Mesendoderm (in vitro differentiated cells): ENCODE results near the gene CBFA2T3.

ENCODE experiments used
- DNase-seq: peaks from one replicate; pipeline ENCODE4 v3.0.0; 2013
- H2AK5ac ChIP-seq: 2 replicates; pipeline ENCODE4 v1.6.1; 2013; ENCODE audit warnings: low read length, inconsistent platforms
- H2BK120ac ChIP-seq: 2 replicates; pipeline ENCODE4 v1.6.1; 2013; ENCODE audit warnings: low read depth, mild to moderate bottlenecking, low read length, moderate library complexity, mixed read lengths
- H2BK15ac ChIP-seq: replicated peaks from 2 replicates; pipeline ENCODE4 v1.6.1; 2013; ENCODE audit warnings: low read depth, mild to moderate bottlenecking, moderate library complexity
- H2BK5ac ChIP-seq: 2 replicates; pipeline ENCODE4 v1.6.1; 2013; ENCODE audit warnings: low read length, inconsistent platforms
- H3K18ac ChIP-seq: 2 replicates; pipeline ENCODE4 v1.6.1; 2013; ENCODE audit warnings: mild to moderate bottlenecking, low read length, mixed read lengths
- H3K23ac ChIP-seq: one replicate; pipeline ENCODE4 v1.6.1; 2013; ENCODE audit warnings: low read length
- H3K27ac ChIP-seq: 2 replicates; pipeline ENCODE4 v1.5.1; 2013; ENCODE audit warnings: low read depth, mild to moderate bottlenecking, inconsistent platforms, low read length, moderate library complexity
- H3K27me3 ChIP-seq: 2 replicates; pipeline ENCODE4 v1.6.1; 2013; ENCODE audit warnings: low read length, control low read depth, mild to moderate bottlenecking, inconsistent platforms; ENCODE audit not compliant: insufficient read depth, poor library complexity
- H3K36me3 ChIP-seq: 2 replicates; pipeline ENCODE4 v1.6.1; 2013; ENCODE audit warnings: low read length, inconsistent platforms; ENCODE audit not compliant: control insufficient read depth, insufficient read depth
- H3K4ac ChIP-seq: one replicate; pipeline ENCODE4 v1.6.1; 2013; ENCODE audit warnings: low read depth, mild to moderate bottlenecking, low read length, moderate library complexity
- H3K4me1 ChIP-seq: 2 replicates; pipeline ENCODE4 v1.6.1; 2013; ENCODE audit warnings: low read depth, low read length, inconsistent platforms; ENCODE audit not compliant: control insufficient read depth
- H3K4me2 ChIP-seq: 2 replicates; pipeline ENCODE4 v1.6.1; 2013; ENCODE audit warnings: low read length
- H3K4me3 ChIP-seq: 2 replicates; pipeline ENCODE4 v1.5.1; 2013; ENCODE audit warnings: mild to moderate bottlenecking, low read length
- H3K56ac ChIP-seq: one replicate; pipeline ENCODE4 v1.6.1; 2013; ENCODE audit warnings: low read length
- H3K79me1 ChIP-seq: 2 replicates; pipeline ENCODE4 v1.6.1; 2013; ENCODE audit warnings: low read length, inconsistent platforms
- H3K79me2 ChIP-seq: 2 replicates; pipeline ENCODE4 v1.6.1; 2013; ENCODE audit warnings: mild to moderate bottlenecking, low read length; ENCODE audit not compliant: control insufficient read depth, insufficient read depth
- H3K9ac ChIP-seq: 2 replicates; pipeline ENCODE4 v1.6.1; 2013; ENCODE audit warnings: low read length, inconsistent platforms
- H4K5ac ChIP-seq: one replicate; pipeline ENCODE4 v1.6.1; 2013; ENCODE audit warnings: low read length
- H4K8ac ChIP-seq: one replicate; pipeline ENCODE4 v1.6.1; 2013; ENCODE audit warnings: low read depth, mild to moderate bottlenecking, control low read depth, low read length, moderate library complexity
- WGBS: extraction: QIAGEN DNeasy Blood & Tissue Kit; methylation state at CpG from one replicate; pipeline ENCODE4 v1.1.7; 2013; ENCODE audit warnings: low lambda C conversion rate, missing lambda C conversion rate; ENCODE audit not compliant: insufficient coverage; ENCODE audit errors: extremely low coverage; 5-methylcytosine and 5-hydroxymethylcytosine counted together

Gene CBFA2T3

GRCh38 chr16:88938119-88938776 lies 38.8 kb downstream of the CBFA2T3 start:
- no CpG with 5 or more reads among the region's 32 CpGs for WGBS
- H2BK5ac ChIP-seq: no peak overlapping the region
- H3K36me3 ChIP-seq: no peaks in the 10 kb centered on the region
- no peaks in the 10 kb centered on the region for H3K4me1 ChIP-seq
- no peak overlapping the region for H3K4me3 ChIP-seq
- H2BK120ac ChIP-seq: no peak overlapping the region
- H3K4me2 ChIP-seq: no peak overlapping the region
- H2BK15ac ChIP-seq: no peak overlapping the region
- DNase-seq: no peak
- no peak overlapping the region for H3K9ac ChIP-seq
- H3K18ac ChIP-seq: no peak overlapping the region
- H2AK5ac ChIP-seq: no peak overlapping the region
- no peak overlapping the region for H4K5ac ChIP-seq
- H3K79me2 ChIP-seq: no peaks in the 10 kb centered on the region
- H3K79me1 ChIP-seq: no peaks in the 10 kb centered on the region
- no peak overlapping the region for H3K4ac ChIP-seq
- H3K27ac ChIP-seq: no peak overlapping the region
- peaks cover 12% of the 10 kb centered on the region for H3K27me3 ChIP-seq
- no peak overlapping the region for H4K8ac ChIP-seq
- H3K56ac ChIP-seq: no peak overlapping the region
- no peak overlapping the region for H3K23ac ChIP-seq

- Histone ChIP-seq H2BK15ac (no peak overlapping the region), H4K5ac (no peak overlapping the region), H3K27ac (no peak overlapping the region), H3K23ac (no peak overlapping the region), H3K4me3 (no peak overlapping the region), H3K4me1 (no peaks in the 10 kb centered on the region), H3K36me3 (no peaks in the 10 kb centered on the region), H3K79me2 (no peaks in the 10 kb centered on the region), H2BK5ac (no peak overlapping the region), H3K27me3 (peaks cover 12% of the 10 kb centered on the region), H3K9ac (no peak overlapping the region), H3K79me1 (no peaks in the 10 kb centered on the region), H2AK5ac (no peak overlapping the region), H4K8ac (no peak overlapping the region), H3K4me2 (no peak overlapping the region), H3K4ac (no peak overlapping the region), H3K18ac (no peak overlapping the region), H3K56ac (no peak overlapping the region), H2BK120ac (no peak overlapping the region)
- no CpG with 5 or more reads among the region's 19 CpGs for WGBS
- DNase-seq: no peak
Measured at GRCh38 chr16:88937206-88937621, 39.8 kb downstream of the CBFA2T3 start.

- no peaks in the 10 kb centered on the region for H3K79me1 ChIP-seq
- no peak overlapping the region for H4K8ac ChIP-seq
- no peak overlapping the region for H3K27ac ChIP-seq
- H3K23ac ChIP-seq: no peak overlapping the region
- no peak overlapping the region for H3K9ac ChIP-seq
- no peak overlapping the region for H3K4me2 ChIP-seq
- no peak overlapping the region for H3K18ac ChIP-seq
- H3K79me2 ChIP-seq: no peaks in the 10 kb centered on the region
- H3K27me3 ChIP-seq: peaks cover 12% of the 10 kb centered on the region
- no peak overlapping the region for H4K5ac ChIP-seq
- H3K4me1 ChIP-seq: no peaks in the 10 kb centered on the region
- H2BK120ac ChIP-seq: no peak overlapping the region
- H2BK5ac ChIP-seq: no peak overlapping the region
- H2AK5ac ChIP-seq: no peak overlapping the region
- no peaks in the 10 kb centered on the region for H3K36me3 ChIP-seq
- H3K4me3 ChIP-seq: no peak overlapping the region
- no peak overlapping the region for H3K4ac ChIP-seq
- DNase-seq: no peak
- no peak overlapping the region for H3K56ac ChIP-seq
- H2BK15ac ChIP-seq: no peak overlapping the region
- no CpG with 5 or more reads among the region's 31 CpGs for WGBS
Measured at GRCh38 chr16:88936556-88937205, 40.3 kb downstream of the CBFA2T3 start.

GRCh38 chr16:88936008-88936555 lies 40.9 kb downstream of the CBFA2T3 start:
- no CpG with 5 or more reads among the region's 19 CpGs for WGBS
- no peak overlapping the region for H2BK15ac ChIP-seq
- no peak overlapping the region for H4K8ac ChIP-seq
- DNase-seq: no peak
- H3K27me3 ChIP-seq: peaks cover 12% of the 10 kb centered on the region
- no peak overlapping the region for H3K23ac ChIP-seq
- H3K79me2 ChIP-seq: no peaks in the 10 kb centered on the region
- H3K4me3 ChIP-seq: no peak overlapping the region
- no peak overlapping the region for H3K27ac ChIP-seq
- H3K56ac ChIP-seq: no peak overlapping the region
- H2AK5ac ChIP-seq: no peak overlapping the region
- H3K79me1 ChIP-seq: no peaks in the 10 kb centered on the region
- no peaks in the 10 kb centered on the region for H3K4me1 ChIP-seq
- H3K4me2 ChIP-seq: no peak overlapping the region
- no peak overlapping the region for H3K18ac ChIP-seq
- no peak overlapping the region for H2BK5ac ChIP-seq
- H3K36me3 ChIP-seq: no peaks in the 10 kb centered on the region
- H4K5ac ChIP-seq: no peak overlapping the region
- H3K4ac ChIP-seq: no peak overlapping the region
- H2BK120ac ChIP-seq: no peak overlapping the region
- no peak overlapping the region for H3K9ac ChIP-seq

- Histone ChIP-seq H3K4ac (no peak overlapping the region), H3K27ac (no peak overlapping the region), H2AK5ac (no peak overlapping the region), H3K18ac (no peak overlapping the region), H2BK120ac (no peak overlapping the region), H3K36me3 (no peaks in the 10 kb centered on the region), H3K4me1 (no peaks in the 10 kb centered on the region), H2BK15ac (no peak overlapping the region), H3K79me2 (no peaks in the 10 kb centered on the region), H3K4me3 (no peak overlapping the region), H3K56ac (no peak overlapping the region), H3K23ac (no peak overlapping the region), H3K9ac (no peak overlapping the region), H4K8ac (no peak overlapping the region), H4K5ac (no peak overlapping the region), H2BK5ac (no peak overlapping the region), H3K79me1 (no peaks in the 10 kb centered on the region), H3K4me2 (no peak overlapping the region), H3K27me3 (no peaks in the 10 kb centered on the region)
- no CpG with 5 or more reads among the region's 33 CpGs for WGBS
- DNase-seq: no peak
Measured at GRCh38 chr16:88934066-88934667, 42.8 kb downstream of the CBFA2T3 start.
